Measurements from ENCODE around the gene HAND2.

DNA sequence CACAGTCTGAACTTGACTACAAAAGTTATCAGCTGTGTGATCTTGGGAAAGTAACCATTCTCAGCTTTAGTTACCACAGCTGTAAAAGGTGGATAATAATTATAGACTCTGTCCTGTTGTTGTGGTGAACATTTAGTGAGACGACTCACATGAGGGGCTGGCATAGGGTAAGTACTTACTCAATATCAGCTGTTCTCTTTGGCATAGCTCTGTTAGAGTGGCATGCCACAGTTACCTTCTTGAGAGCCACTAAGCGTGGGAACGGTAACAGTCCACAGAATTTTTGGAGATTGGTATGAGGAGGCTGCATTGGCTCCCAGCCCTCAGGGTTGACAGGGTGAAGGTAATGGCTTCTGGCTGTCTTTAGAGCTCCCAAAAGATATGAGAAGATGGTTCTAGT is 13.2 kb upstream of the HAND2 start:
- TF ChIP-seq TAF1 (IDR thresholded peaks at IDR 0.05; ENCODE audit: low read depth, low read length) (no peak), POLR2A (IDR thresholded peaks at IDR 0.05; ENCODE audit: low read depth, low read length) (no peak), POLR2AphosphoS5 (IDR thresholded peaks at IDR 0.05; ENCODE audit: low read depth, low read length) (no peak), SPI1 (IDR thresholded peaks at IDR 0.05; ENCODE audit: low read depth, low read length) (no peak), POU2F2 (IDR thresholded peaks at IDR 0.05; ENCODE audit: low read depth, low read length) (no peak), PAX5 (IDR thresholded peaks at IDR 0.05; ENCODE audit: insufficient read depth, low read length, severe bottlenecking) (no peak)
